Activated CD8-positive, alpha-beta T cell treated with anti-CD3 and anti-CD28 coated beads for 36 hours (primary cell): Measurements from ENCODE around the gene UBE2Q2. TPM values are rescaled to one million over a fixed set of nuclear protein-coding genes. Genes with fewer than 3 reads are reported as not detected.
A peak's percentile ranks its signal among the peaks of the same experiment; 100 is the strongest.
"Not testable (repeated sequence)": the region's sequence is repeated elsewhere in the genome, so short reads cannot be mapped to it uniquely, and the experiment has no call there.

Experiments used
- ATAC-seq: fragments of 200-7000 bp; cut with Tn5 transposase; one replicate; pipeline ENCODE4 v1.10.0; 2021; ENCODE audit warnings: mild to moderate bottlenecking, moderate library complexity
- CTCF ChIA-PET: fragments of 350-600 bp; sonication (Branson Sonifier 250); formaldehyde crosslinking; loops from one replicate; lab custom pipeline; 2021; ENCODE audit warnings: antibody characterized with exemption; lab: Charles Lee
- POLR2A ChIA-PET: fragments of 350-600 bp; sonication (Branson Sonifier 250); formaldehyde crosslinking; loops from one replicate; lab custom pipeline; 2021; ENCODE audit warnings: antibody characterized with exemption; lab: Charles Lee
- DNase-seq: peaks from one replicate; pipeline ENCODE4 v3.0.0-alpha.2; 2020
- H3K27ac Mint-ChIP-seq: one replicate; pipeline ENCODE4 v1.8.0; 2021; ENCODE audit warnings: mild to moderate bottlenecking, mixed read lengths
- H3K27me3 Mint-ChIP-seq: one replicate; pipeline ENCODE4 v1.8.0; 2021; ENCODE audit warnings: mixed read lengths
- H3K36me3 Mint-ChIP-seq: one replicate; pipeline ENCODE4 v1.8.0; 2021; ENCODE audit warnings: low read depth, mixed read lengths
- H3K4me1 Mint-ChIP-seq: one replicate; pipeline ENCODE4 v1.8.0; 2021; ENCODE audit warnings: low read depth, mixed read lengths
- H3K4me3 Mint-ChIP-seq: one replicate; pipeline ENCODE4 v1.8.0; 2021; ENCODE audit warnings: mild to moderate bottlenecking, moderate library complexity, mixed read lengths
- H3K9me3 Mint-ChIP-seq: one replicate; pipeline ENCODE4 v1.8.0; 2021; ENCODE audit warnings: mixed read lengths
- intact Hi-C: fragments of 100-400 bp; cut with micrococcal nuclease; formaldehyde crosslinking; loops from one replicate; pipeline ENCODE4 v1.10.0; 2022
- total RNA-seq, 2 experiments: library from RNA; stranded (reverse); gene quantifications; one replicate each; pipeline ENCODE4 v1.2.3, GENCODE V29; 2021
- TF ChIP-seq, protein P1 (sequence below): fragments of 200-600 bp; IDR thresholded peaks from one replicate; pipeline ENCODE4 v1.8.0; 2022; ENCODE audit warnings: antibody characterized with exemption, mild to moderate bottlenecking

The UBE2Q2 gene
- total RNA-seq, 2 experiments from 2014 or later = 19.4 to 20.0 TPM

- Mint-ChIP-seq H3K4me1 (peaks cover 3% of the 10 kb centered on the region), H3K36me3 (no peaks in the 10 kb centered on the region), H3K4me3 (peak overlapping the region; percentile 50), H3K27me3 (peaks cover 30% of the 10 kb centered on the region), H3K27ac (no peak overlapping the region), H3K9me3 (no peaks in the 10 kb centered on the region)
- DNase-seq (peak; percentile 86), ATAC-seq (peak; percentile 100)
- POLR2A ChIA-PET = interaction anchor here (0.6 to 1.1 kb wide), 2 partner anchors 80 to 136 kb away, joined by 3 to 4 read pairs; no protein-coding TSS in a partner anchor
- CTCF ChIA-PET = interaction anchor here (0.5 to 3.8 kb wide), 33 partner anchors 9 to 349 kb away, joined by 3 to 43 read pairs (median 4); partner anchors contain the start of gene TMEM266
- intact Hi-C loops = loop anchor here (2.0 kb wide), 1 partner anchor 73 kb away; no protein-coding TSS in a partner anchor
- TF ChIP-seq, protein P1, sequence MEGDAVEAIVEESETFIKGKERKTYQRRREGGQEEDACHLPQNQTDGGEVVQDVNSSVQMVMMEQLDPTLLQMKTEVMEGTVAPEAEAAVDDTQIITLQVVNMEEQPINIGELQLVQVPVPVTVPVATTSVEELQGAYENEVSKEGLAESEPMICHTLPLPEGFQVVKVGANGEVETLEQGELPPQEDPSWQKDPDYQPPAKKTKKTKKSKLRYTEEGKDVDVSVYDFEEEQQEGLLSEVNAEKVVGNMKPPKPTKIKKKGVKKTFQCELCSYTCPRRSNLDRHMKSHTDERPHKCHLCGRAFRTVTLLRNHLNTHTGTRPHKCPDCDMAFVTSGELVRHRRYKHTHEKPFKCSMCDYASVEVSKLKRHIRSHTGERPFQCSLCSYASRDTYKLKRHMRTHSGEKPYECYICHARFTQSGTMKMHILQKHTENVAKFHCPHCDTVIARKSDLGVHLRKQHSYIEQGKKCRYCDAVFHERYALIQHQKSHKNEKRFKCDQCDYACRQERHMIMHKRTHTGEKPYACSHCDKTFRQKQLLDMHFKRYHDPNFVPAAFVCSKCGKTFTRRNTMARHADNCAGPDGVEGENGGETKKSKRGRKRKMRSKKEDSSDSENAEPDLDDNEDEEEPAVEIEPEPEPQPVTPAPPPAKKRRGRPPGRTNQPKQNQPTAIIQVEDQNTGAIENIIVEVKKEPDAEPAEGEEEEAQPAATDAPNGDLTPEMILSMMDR = peak; percentile 87
These were observed 41.2 kb upstream of the UBE2Q2 start for GRCh38 chr15:75801859-75802593.

GRCh38 chr15:75807486-75807885 is 35.8 kb upstream of the UBE2Q2 start:
- DNase-seq (peak; percentile 17), ATAC-seq (peak; percentile 27)
- intact Hi-C loops, H3K9me3 Mint-ChIP-seq, H3K36me3 Mint-ChIP-seq, H3K4me1 Mint-ChIP-seq, POLR2A ChIA-PET, H3K4me3 Mint-ChIP-seq, H3K27ac Mint-ChIP-seq, CTCF ChIA-PET: not testable (repeated sequence)
- peaks cover 11% of the 10 kb centered on the region for H3K27me3 Mint-ChIP-seq

DNA sequence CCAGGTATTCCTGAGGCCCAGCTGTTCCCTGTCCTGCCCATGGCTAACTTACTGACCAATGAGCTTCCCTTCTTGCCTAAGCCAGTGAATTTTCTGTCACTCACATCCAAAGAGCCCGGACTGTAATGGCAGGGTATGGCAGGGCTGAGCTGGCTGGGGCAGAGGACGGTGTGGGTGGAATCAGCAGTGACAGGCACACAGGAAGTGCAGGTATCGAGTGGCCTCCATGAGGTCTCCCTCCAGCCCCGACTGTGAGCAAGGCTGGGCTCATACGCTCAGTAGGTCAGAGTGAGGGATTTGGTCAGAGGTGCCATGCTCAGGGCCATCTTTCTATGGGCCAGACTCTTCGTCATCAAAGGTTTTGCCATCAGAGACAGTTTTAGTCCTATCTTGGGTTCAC is 35.2 kb upstream of the UBE2Q2 start:
- H3K27me3 Mint-ChIP-seq, DNase-seq, H3K4me3 Mint-ChIP-seq, H3K36me3 Mint-ChIP-seq, H3K27ac Mint-ChIP-seq, POLR2A ChIA-PET, H3K4me1 Mint-ChIP-seq, CTCF ChIA-PET, H3K9me3 Mint-ChIP-seq, intact Hi-C loops: not testable (repeated sequence)
- peak; percentile 45 for ATAC-seq

GRCh38 chr15:75808563-75808962 is 34.7 kb upstream of the UBE2Q2 start:
- peaks cover 7% of the 10 kb centered on the region for H3K27me3 Mint-ChIP-seq
- POLR2A ChIA-PET = no interaction called here
- CTCF ChIA-PET = interaction anchor here (2.4 to 3.2 kb wide), 2 partner anchors 80 to 113 kb away, joined by 10 to 16 read pairs; no protein-coding TSS in a partner anchor
- no peak for ATAC-seq
- H3K4me1 Mint-ChIP-seq = peaks cover 4% of the 10 kb centered on the region
- H3K36me3 Mint-ChIP-seq = no peaks in the 10 kb centered on the region
- TF ChIP-seq, protein P1 = no peak
- H3K4me3 Mint-ChIP-seq = no peak overlapping the region
- intact Hi-C loops = no loop called here
- no peaks in the 10 kb centered on the region for H3K9me3 Mint-ChIP-seq
- H3K27ac Mint-ChIP-seq = no peak overlapping the region
- no peak for DNase-seq

DNA sequence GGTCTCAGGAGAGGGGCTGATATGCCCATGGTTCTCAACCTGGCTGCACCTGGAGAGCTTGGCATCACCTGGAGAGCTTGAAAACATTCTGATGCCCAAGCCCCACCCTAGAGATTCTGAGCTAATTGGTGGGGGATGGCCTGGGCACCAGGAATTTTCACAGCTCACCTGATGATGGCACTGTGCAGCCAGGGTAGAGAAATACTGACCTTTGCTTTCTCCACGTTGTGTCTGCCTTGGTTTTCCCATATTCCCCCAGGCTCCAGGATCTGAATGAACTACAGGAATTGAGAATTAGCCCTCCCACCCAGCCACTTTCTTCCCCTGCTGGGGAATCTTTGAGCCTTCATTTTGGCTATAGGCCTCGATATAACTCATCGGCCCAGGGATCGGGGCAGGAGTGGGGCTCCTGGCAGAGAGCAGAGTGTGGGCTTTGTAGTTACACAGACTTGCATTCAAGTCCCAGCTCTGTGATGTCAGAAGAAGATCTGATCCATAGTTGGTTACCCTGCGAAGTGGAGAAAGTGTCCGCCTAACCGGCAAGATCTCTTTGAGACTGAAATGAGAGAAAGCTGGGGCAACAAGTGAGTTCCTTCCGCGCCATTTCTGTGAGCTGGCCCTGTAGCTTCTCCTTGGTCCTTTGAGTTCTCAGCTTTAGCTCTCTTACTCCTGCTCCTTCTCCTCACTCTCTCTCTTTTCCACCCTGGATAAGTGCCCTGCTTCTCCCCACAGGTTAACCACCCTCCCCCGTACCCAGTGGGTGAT is 33.1 kb upstream of the UBE2Q2 start:
- Mint-ChIP-seq H3K4me1 (peaks cover 4% of the 10 kb centered on the region), H3K27me3 (peaks cover 7% of the 10 kb centered on the region), H3K27ac (no peak overlapping the region), H3K36me3 (no peaks in the 10 kb centered on the region), H3K4me3 (no peak overlapping the region), H3K9me3 (no peaks in the 10 kb centered on the region)
- TF ChIP-seq, protein P1 = no peak
- peak; percentile 37 for DNase-seq
- POLR2A ChIA-PET = no interaction called here
- peak; percentile 58 for ATAC-seq
- CTCF ChIA-PET = interaction anchor here (0.6 to 3.2 kb wide), 12 partner anchors 16 to 340 kb away, joined by 3 to 16 read pairs (median 3); no protein-coding TSS in a partner anchor
- intact Hi-C loops = loop anchor here (10.0 kb wide), 1 partner anchor 325 kb away; no protein-coding TSS in a partner anchor
